ENCODE data around the gene POLR3E. TPM values are rescaled to one million over a fixed set of nuclear protein-coding genes. Genes with fewer than 3 reads are reported as not detected.

The POLR3E gene
- total and polyA plus RNA-seq, 2 experiments from 2014 or later = 24.9 to 65.3 TPM

- Histone ChIP-seq H3K4me3 (peak overlapping the region; percentile 61), H3K27me3 (peaks cover 6% of the 10 kb centered on the region), H3K27ac (no peak overlapping the region), H3K36me3 (no peaks in the 10 kb centered on the region), H3K9me3 (ENCODE audit: low read depth) (no peaks in the 10 kb centered on the region), H3K4me1 (ENCODE audit: low read depth) (no peaks in the 10 kb centered on the region)
- no peak for TF ChIP-seq CTCF (IDR thresholded peaks at IDR 0.05; ENCODE audit: low read depth, low read length)
- DNase-seq (ENCODE audit: low read depth in 1 of 2, low spot score in 1 of 2) = peak in 1 of 2 donors; percentile 20
Observed at GRCh38 chr16:22375117-22375962, 78.1 kb downstream of the POLR3E start.

DNA sequence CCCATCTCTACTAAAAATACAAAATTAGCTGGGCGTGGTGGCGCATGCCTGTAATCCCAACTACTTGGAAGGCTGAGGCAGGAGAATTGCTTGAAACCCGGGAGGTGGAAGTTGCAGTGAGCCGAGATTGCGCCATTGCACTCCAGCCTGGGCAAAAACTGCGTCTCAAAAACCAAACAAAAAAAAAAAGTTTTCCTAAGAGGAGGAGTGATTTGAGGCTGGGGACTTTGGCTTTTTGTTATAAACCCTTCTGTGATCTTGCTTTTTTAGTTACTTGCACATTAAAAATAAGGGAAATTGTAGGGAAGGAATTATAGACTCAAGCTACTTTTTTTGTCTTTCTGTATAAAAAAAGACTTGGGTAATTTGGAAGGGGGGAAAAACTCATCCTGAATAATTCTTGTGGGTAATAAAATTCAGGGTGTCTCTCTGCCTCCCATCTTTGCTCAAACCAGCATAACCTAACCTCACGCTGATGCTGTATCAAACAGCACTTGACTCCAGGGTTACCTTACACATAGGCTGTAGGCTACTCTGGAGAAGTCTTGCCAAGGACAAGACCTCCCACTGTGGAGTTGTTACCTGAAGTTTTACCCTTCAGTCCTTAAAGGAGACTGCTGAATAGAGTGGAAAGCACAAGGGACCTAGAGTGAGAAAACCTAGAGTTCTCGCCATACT is 78.9 kb downstream of the POLR3E start:
- TF ChIP-seq CTCF (IDR thresholded peaks at IDR 0.05; ENCODE audit: low read depth, low read length) = no peak
- Histone ChIP-seq H3K4me1 (ENCODE audit: low read depth) (no peaks in the 10 kb centered on the region), H3K4me3 (no peak overlapping the region)

GRCh38 chr16:22379656-22380055 is 82.4 kb downstream of the POLR3E start:
- DNase-seq (ENCODE audit: low read depth in 1 of 2, low spot score in 1 of 2) = no peak
- Histone ChIP-seq H3K4me1 (ENCODE audit: low read depth) (no peaks in the 10 kb centered on the region), H3K27me3 (peaks cover 6% of the 10 kb centered on the region), H3K9me3 (ENCODE audit: low read depth) (no peaks in the 10 kb centered on the region), H3K4me3 (no peak overlapping the region), H3K27ac (no peak overlapping the region), H3K36me3 (no peaks in the 10 kb centered on the region)
- no peak for TF ChIP-seq CTCF (IDR thresholded peaks at IDR 0.05; ENCODE audit: low read depth, low read length)

More for the DNA sequence above, 78.9 kb downstream of the POLR3E start:
- no peaks in the 10 kb centered on the region for H3K36me3 ChIP-seq
- DNase-seq (ENCODE audit: low read depth in 1 of 2, low spot score in 1 of 2) = no peak
- H3K27me3 ChIP-seq = peaks cover 6% of the 10 kb centered on the region
- H3K27ac ChIP-seq = no peak overlapping the region
- no peaks in the 10 kb centered on the region for H3K9me3 ChIP-seq (ENCODE audit: low read depth)

DNA sequence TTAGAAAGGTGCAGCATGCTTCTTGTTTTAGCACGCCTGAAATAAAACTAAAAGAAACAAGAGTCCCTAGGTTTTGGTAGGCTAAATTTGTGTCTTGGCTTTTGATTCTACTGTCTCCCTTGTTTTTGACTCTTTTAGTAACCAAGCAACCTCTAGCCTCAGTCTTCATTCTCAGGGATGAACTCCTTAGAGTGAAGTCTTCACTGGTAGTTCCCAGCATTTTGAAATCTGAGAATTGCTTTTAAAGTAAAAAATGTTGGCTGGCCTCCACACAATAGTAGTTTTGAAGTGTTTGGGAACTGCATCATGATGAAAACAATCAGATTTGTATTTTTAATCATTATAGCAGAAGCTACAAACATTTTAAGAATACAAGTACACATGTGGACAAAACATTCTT is 83.3 kb downstream of the POLR3E start:
- no peaks in the 10 kb centered on the region for H3K9me3 ChIP-seq (ENCODE audit: low read depth)
- no peak overlapping the region for H3K27ac ChIP-seq
- DNase-seq (ENCODE audit: low read depth in 1 of 2, low spot score in 1 of 2) = peak in 1 of 2 donors; percentile 49
- H3K4me1 ChIP-seq (ENCODE audit: low read depth) = no peaks in the 10 kb centered on the region
- H3K27me3 ChIP-seq = peaks cover 6% of the 10 kb centered on the region
- no peak for TF ChIP-seq CTCF (IDR thresholded peaks at IDR 0.05; ENCODE audit: low read depth, low read length)
- H3K36me3 ChIP-seq = no peaks in the 10 kb centered on the region
- no peak overlapping the region for H3K4me3 ChIP-seq

DNA sequence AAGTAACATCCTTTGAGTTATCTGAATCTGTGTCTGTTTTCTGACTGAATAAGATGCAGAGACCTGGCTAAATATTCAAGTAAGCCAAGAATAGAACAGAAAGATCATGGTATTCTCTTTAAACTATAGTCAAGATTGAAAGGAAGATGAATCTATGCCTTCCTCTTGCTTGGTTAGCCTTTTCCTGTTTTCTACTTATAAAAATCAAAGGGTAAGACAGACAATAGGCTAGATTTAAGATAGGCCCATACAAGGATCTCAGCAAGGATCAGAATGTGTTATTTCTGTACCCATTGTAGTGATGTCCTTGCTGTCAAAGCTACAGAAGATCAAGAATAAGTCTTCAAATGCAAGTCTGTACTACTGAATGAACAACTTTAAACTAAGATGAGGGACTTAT is 84.2 kb downstream of the POLR3E start:
- Histone ChIP-seq H3K4me3 (no peak overlapping the region), H3K9me3 (ENCODE audit: low read depth) (no peaks in the 10 kb centered on the region), H3K27ac (no peak overlapping the region), H3K27me3 (peaks cover 3% of the 10 kb centered on the region), H3K36me3 (no peaks in the 10 kb centered on the region), H3K4me1 (ENCODE audit: low read depth) (no peaks in the 10 kb centered on the region)
- no peak for TF ChIP-seq CTCF (IDR thresholded peaks at IDR 0.05; ENCODE audit: low read depth, low read length)
- no peak for DNase-seq (ENCODE audit: low read depth in 1 of 2, low spot score in 1 of 2)

Data from cardiac muscle cell (in vitro differentiated cells and primary cell).